Activated T-cell treated with anti-CD3 and anti-CD28 coated beads, Interleukin-2, amount 50 U/mL, for 72 hours (primary cell): Measurements from ENCODE around the gene SUSD6. TPM values are rescaled to one million over a fixed set of nuclear protein-coding genes. Genes with fewer than 3 reads are reported as not detected.
A peak's percentile ranks its signal among the peaks of the same experiment; 100 is the strongest.
"Not testable (repeated sequence)": the region's sequence is repeated elsewhere in the genome, so short reads cannot be mapped to it uniquely, and the experiment has no call there.

Experiments
- ATAC-seq, 2 donors: fragments of 150-1000 bp; cut with Tn5 transposase; replicated peaks in 1 of 2; 2 replicates each; pipeline ENCODE4 v1.10.0; 2021; ENCODE audit warnings: moderate library complexity in 2 of 2, mild to moderate bottlenecking in 1 of 2
- DNase-seq, 2 donors: peaks; one replicate each; pipeline ENCODE4 v3.0.0; 2021 to 2022; ENCODE audit warnings: mixed read lengths in 1 of 2
- H3K27ac Mint-ChIP-seq: one replicate; pipeline ENCODE4 v1.8.0; 2022; ENCODE audit warnings: mild to moderate bottlenecking, moderate library complexity, mixed read lengths
- H3K27me3 Mint-ChIP-seq: one replicate; pipeline ENCODE4 v1.8.0; 2022; ENCODE audit warnings: low read depth, mixed read lengths
- H3K36me3 Mint-ChIP-seq, 2 donors: one replicate each; pipeline ENCODE4 v1.8.0; 2022; ENCODE audit warnings: mixed read lengths in 2 of 2, mild to moderate bottlenecking in 1 of 2; ENCODE audit not compliant: insufficient read depth in 2 of 2
- H3K4me1 Mint-ChIP-seq: one replicate; pipeline ENCODE4 v1.8.0; 2022; ENCODE audit warnings: low read depth, mixed read lengths
- H3K4me3 Mint-ChIP-seq, 2 donors: one replicate each; pipeline ENCODE4 v1.8.0; 2022; ENCODE audit warnings: mild to moderate bottlenecking in 2 of 2, mixed read lengths in 2 of 2, moderate library complexity in 2 of 2
- H3K9me3 Mint-ChIP-seq, 2 donors: one replicate each; pipeline ENCODE4 v1.8.0; 2022; ENCODE audit warnings: mixed read lengths in 2 of 2
- total RNA-seq, 2 donors: library from RNA; stranded (reverse); gene quantifications; one replicate each; pipeline ENCODE4 v1.2.3, GENCODE V29; 2022

Gene SUSD6
- total RNA-seq, 2 donors from 2014 or later: 60.3 to 73.8 TPM

GRCh38 chr14:69692594-69692993, 81.2 kb downstream of the SUSD6 start:
- Mint-ChIP-seq H3K4me1 (peaks cover 72% of the 10 kb centered on the region), H3K27ac (peak overlapping the region; percentile 87), H3K27me3 (no peaks in the 10 kb centered on the region), H3K9me3 (no peaks in the 10 kb centered on the region), H3K36me3 (peaks cover 7 to 11% of the 10 kb centered on the region in 2 donors), H3K4me3 (no peak overlapping the region)
- no peak for ATAC-seq
- DNase-seq: no peak

GRCh38 chr14:69693145-69693544, 81.7 kb downstream of the SUSD6 start:
- ATAC-seq (no peak), DNase-seq (no peak)
- peak overlapping the region; percentile 87 for H3K27ac Mint-ChIP-seq
- peaks cover 72% of the 10 kb centered on the region for H3K4me1 Mint-ChIP-seq
- no peak overlapping the region for H3K4me3 Mint-ChIP-seq
- H3K27me3 Mint-ChIP-seq: no peaks in the 10 kb centered on the region
- peaks cover 7 to 11% of the 10 kb centered on the region in 2 donors for H3K36me3 Mint-ChIP-seq
- no peaks in the 10 kb centered on the region for H3K9me3 Mint-ChIP-seq

- H3K4me3 Mint-ChIP-seq: peak overlapping the region; percentile 4 to 13
- no peaks in the 10 kb centered on the region for H3K9me3 Mint-ChIP-seq
- H3K4me1 Mint-ChIP-seq: peaks cover 78% of the 10 kb centered on the region
- no peak for ATAC-seq
- peaks cover 6 to 9% of the 10 kb centered on the region in 2 donors for H3K36me3 Mint-ChIP-seq
- peak overlapping the region; percentile 14 for H3K27ac Mint-ChIP-seq
- no peak for DNase-seq
- H3K27me3 Mint-ChIP-seq: no peaks in the 10 kb centered on the region
Measured at GRCh38 chr14:69693801-69694729, 82.7 kb downstream of the SUSD6 start.

GRCh38 chr14:69694730-69695281, 83.4 kb downstream of the SUSD6 start:
- H3K4me1 Mint-ChIP-seq: peaks cover 85% of the 10 kb centered on the region
- H3K4me3 Mint-ChIP-seq: peak overlapping the region; percentile 11 to 27
- peaks cover 6 to 8% of the 10 kb centered on the region in 2 donors for H3K36me3 Mint-ChIP-seq
- DNase-seq (no peak), ATAC-seq (no peak)
- H3K27ac Mint-ChIP-seq: peak overlapping the region; percentile 38
- H3K27me3 Mint-ChIP-seq: no peaks in the 10 kb centered on the region
- H3K9me3 Mint-ChIP-seq: no peaks in the 10 kb centered on the region

- H3K4me1 Mint-ChIP-seq: peaks cover 91% of the 10 kb centered on the region
- peak overlapping the region; percentile 43 to 52 for H3K4me3 Mint-ChIP-seq
- peak in 1 of 2 donors; percentile 27 for ATAC-seq
Measured at GRCh38 chr14:69695322-69696203, 84.2 kb downstream of the SUSD6 start.

GRCh38 chr14:69696204-69696527, 84.8 kb downstream of the SUSD6 start:
- peaks cover 97% of the 10 kb centered on the region for H3K4me1 Mint-ChIP-seq
- no peak for DNase-seq
- peak overlapping the region; percentile 55 to 66 for H3K4me3 Mint-ChIP-seq
- H3K9me3 Mint-ChIP-seq: no peaks in the 10 kb centered on the region
- no peak for ATAC-seq
- H3K27ac Mint-ChIP-seq: peak overlapping the region; percentile 94
- no peaks in the 10 kb centered on the region for H3K27me3 Mint-ChIP-seq
- H3K36me3 Mint-ChIP-seq: peaks cover 4% of the 10 kb centered on the region in 2 donors

More at GRCh38 chr14:69695322-69696203, 84.2 kb downstream of the SUSD6 start:
- no peaks in the 10 kb centered on the region for H3K9me3 Mint-ChIP-seq
- no peaks in the 10 kb centered on the region for H3K27me3 Mint-ChIP-seq
- DNase-seq: no peak
- peaks cover 4% of the 10 kb centered on the region in 2 donors for H3K36me3 Mint-ChIP-seq
- peak overlapping the region; percentile 94 for H3K27ac Mint-ChIP-seq

- peak overlapping the region; percentile 55 to 66 for H3K4me3 Mint-ChIP-seq
- H3K4me1 Mint-ChIP-seq: peaks cover 98% of the 10 kb centered on the region
- DNase-seq: peak; percentile 49 to 58
- H3K36me3 Mint-ChIP-seq: peaks cover 2 to 4% of the 10 kb centered on the region in 2 donors
- no peaks in the 10 kb centered on the region for H3K9me3 Mint-ChIP-seq
- peak overlapping the region; percentile 94 for H3K27ac Mint-ChIP-seq
- peak; percentile 79 to 84 for ATAC-seq
- no peaks in the 10 kb centered on the region for H3K27me3 Mint-ChIP-seq
Measured at GRCh38 chr14:69696633-69697557, 85.5 kb downstream of the SUSD6 start.

GRCh38 chr14:69698572-69698971, 87.2 kb downstream of the SUSD6 start:
- Mint-ChIP-seq H3K4me3 (peak overlapping the region in 1 of 2 donors; percentile 37), H3K27ac (peak overlapping the region; percentile 67), H3K4me1 (peaks cover 90% of the 10 kb centered on the region), H3K27me3 (no peaks in the 10 kb centered on the region), H3K9me3 (no peaks in the 10 kb centered on the region), H3K36me3 (peaks cover 2 to 7% of the 10 kb centered on the region in 2 donors)
- no peak for DNase-seq
- no peak for ATAC-seq

GRCh38 chr14:69699243-69699642, 87.8 kb downstream of the SUSD6 start:
- not testable (repeated sequence) for H3K9me3 Mint-ChIP-seq, H3K27me3 Mint-ChIP-seq
- Mint-ChIP-seq H3K27ac (peak overlapping the region; percentile 67), H3K4me1 (peaks cover 88% of the 10 kb centered on the region), H3K36me3 (peaks cover 2 to 12% of the 10 kb centered on the region in 2 donors), H3K4me3 (peak overlapping the region in 1 of 2 donors; percentile 37)
- DNase-seq (peak in 1 of 2 donors; percentile 44), ATAC-seq (peak in 1 of 2 donors; percentile 19)

- no peaks in the 10 kb centered on the region for H3K27me3 Mint-ChIP-seq
- peaks cover 82% of the 10 kb centered on the region for H3K4me1 Mint-ChIP-seq
- DNase-seq (no peak), ATAC-seq (no peak)
- H3K36me3 Mint-ChIP-seq: peaks cover 5 to 16% of the 10 kb centered on the region in 2 donors
- H3K4me3 Mint-ChIP-seq: no peak overlapping the region
- H3K9me3 Mint-ChIP-seq: no peaks in the 10 kb centered on the region
- H3K27ac Mint-ChIP-seq: peak overlapping the region; percentile 89
Measured at GRCh38 chr14:69699748-69700303, 88.4 kb downstream of the SUSD6 start.

GRCh38 chr14:69700575-69700974, 89.2 kb downstream of the SUSD6 start:
- Mint-ChIP-seq H3K27ac (peak overlapping the region; percentile 89), H3K4me1 (peaks cover 74% of the 10 kb centered on the region), H3K36me3 (peaks cover 5 to 17% of the 10 kb centered on the region in 2 donors), H3K27me3 (no peaks in the 10 kb centered on the region), H3K4me3 (peak overlapping the region in 1 of 2 donors; percentile 17), H3K9me3 (no peaks in the 10 kb centered on the region)
- ATAC-seq (no peak), DNase-seq (no peak)

- ATAC-seq (no peak), DNase-seq (no peak)
- Mint-ChIP-seq H3K9me3 (no peaks in the 10 kb centered on the region), H3K27ac (peak overlapping the region; percentile 47), H3K4me3 (peak overlapping the region in 1 of 2 donors; percentile 3), H3K27me3 (no peaks in the 10 kb centered on the region), H3K36me3 (peaks cover 5 to 17% of the 10 kb centered on the region in 2 donors), H3K4me1 (peaks cover 67% of the 10 kb centered on the region)
Measured at GRCh38 chr14:69701291-69701690, 89.9 kb downstream of the SUSD6 start.
